Uterus (tissue), 2 donors: Measurements from ENCODE around the gene SPEF2.

Source experiments
- CTCF ChIP-seq, 4 experiments: fragments of 200-600 bp in 2 of 4; fragments of 450-650 bp in 2 of 4; sonication (generic) in 2 of 4; IDR thresholded peaks; one replicate each; pipeline ENCODE4 v1.5.1; 2016 to 2019; ENCODE audit warnings: antibody characterized with exemption in 4 of 4, mild to moderate bottlenecking in 2 of 4, moderate library complexity in 1 of 4
- POLR2A ChIP-seq, 2 donors: fragments of 450-650 bp; IDR thresholded peaks; one replicate each; pipeline ENCODE4 v1.6.1; 2016; ENCODE audit warnings: antibody characterized with exemption in 2 of 2, mild to moderate bottlenecking in 1 of 2, moderate library complexity in 1 of 2

- no peak for TF ChIP-seq CTCF (IDR thresholded peaks at IDR 0.05)
- no peak for TF ChIP-seq POLR2A (IDR thresholded peaks at IDR 0.05)
Measured at GRCh38 chr5:35608881-35609779, 8.5 kb upstream of the SPEF2 start.
